Measurements from ENCODE around the gene PKNOX2.

The PKNOX2 gene

DNA sequence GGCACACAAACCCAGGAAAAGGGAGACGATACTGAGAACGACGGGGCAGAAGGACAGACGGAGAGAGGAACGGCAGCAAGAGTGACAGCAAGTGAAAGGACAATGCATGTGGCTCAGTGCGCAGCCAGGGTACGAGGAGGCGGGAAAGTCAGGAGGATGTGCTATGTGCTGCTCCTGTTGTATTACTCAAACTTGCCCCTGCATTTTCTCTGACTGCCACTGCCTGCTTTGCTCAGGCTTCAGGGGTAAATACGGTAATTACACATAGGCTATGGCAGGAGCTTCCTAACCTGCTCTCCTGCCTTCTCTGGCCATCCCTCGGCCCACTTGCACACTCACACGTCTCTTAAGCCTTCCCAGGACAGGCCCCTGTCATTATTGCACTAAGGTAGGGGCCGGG, 236.7 kb downstream of the PKNOX2 start:
- no peak for TF ChIP-seq SIN3A (IDR thresholded peaks at IDR 0.05; ENCODE audit: borderline replicate concordance, insufficient read depth, low read length)
- TF ChIP-seq FOXP2 (optimal IDR thresholded peaks at IDR 0.05; ENCODE audit: borderline replicate concordance, extremely low read depth, extremely low read length, insufficient read depth) = no peak
- TF ChIP-seq TAF1 (IDR thresholded peaks at IDR 0.05; ENCODE audit: borderline replicate concordance, insufficient read depth, low read length) = no peak
- TF ChIP-seq POLR2AphosphoS5 (IDR thresholded peaks at IDR 0.05; ENCODE audit: low read depth, low read length) = no peak
- no peak for TF ChIP-seq REST (IDR thresholded peaks at IDR 0.05; ENCODE audit: insufficient read depth in 1 of 2, low read depth in 2 of 2, low read length in 2 of 2)

DNA sequence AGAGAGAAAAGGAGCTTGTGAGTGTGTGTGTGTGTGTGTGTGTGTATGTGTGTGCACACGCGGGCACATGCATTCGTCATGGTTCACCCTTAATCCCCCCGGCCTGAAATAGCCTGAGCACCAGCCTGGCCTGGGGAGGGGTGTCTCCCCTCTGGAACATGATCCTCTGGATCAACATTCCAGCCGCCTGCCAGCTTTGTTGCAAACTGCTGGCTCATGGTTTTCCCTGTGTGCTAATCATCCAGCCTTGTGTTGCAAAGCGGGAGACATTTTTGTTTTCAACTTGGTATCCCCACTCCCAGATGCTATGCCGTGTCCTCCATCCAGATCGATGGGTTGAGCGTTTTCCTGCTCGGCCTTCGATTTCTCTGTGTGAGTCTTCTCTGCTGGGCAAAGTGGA, 237.2 kb downstream of the PKNOX2 start:
- no peak for TF ChIP-seq FOXP2 (optimal IDR thresholded peaks at IDR 0.05; ENCODE audit: borderline replicate concordance, extremely low read depth, extremely low read length, insufficient read depth)

- TF ChIP-seq SIN3A (IDR thresholded peaks at IDR 0.05; ENCODE audit: borderline replicate concordance, insufficient read depth, low read length) (no peak), TAF1 (IDR thresholded peaks at IDR 0.05; ENCODE audit: borderline replicate concordance, insufficient read depth, low read length) (no peak), REST (IDR thresholded peaks at IDR 0.05; ENCODE audit: insufficient read depth in 1 of 2, low read depth in 2 of 2, low read length in 2 of 2) (no peak), FOXP2 (optimal IDR thresholded peaks at IDR 0.05; ENCODE audit: borderline replicate concordance, extremely low read depth, extremely low read length, insufficient read depth) (no peak), POLR2AphosphoS5 (IDR thresholded peaks at IDR 0.05; ENCODE audit: low read depth, low read length) (no peak)
Measured at GRCh38 chr11:125402435-125402834, 237.9 kb downstream of the PKNOX2 start.

DNA sequence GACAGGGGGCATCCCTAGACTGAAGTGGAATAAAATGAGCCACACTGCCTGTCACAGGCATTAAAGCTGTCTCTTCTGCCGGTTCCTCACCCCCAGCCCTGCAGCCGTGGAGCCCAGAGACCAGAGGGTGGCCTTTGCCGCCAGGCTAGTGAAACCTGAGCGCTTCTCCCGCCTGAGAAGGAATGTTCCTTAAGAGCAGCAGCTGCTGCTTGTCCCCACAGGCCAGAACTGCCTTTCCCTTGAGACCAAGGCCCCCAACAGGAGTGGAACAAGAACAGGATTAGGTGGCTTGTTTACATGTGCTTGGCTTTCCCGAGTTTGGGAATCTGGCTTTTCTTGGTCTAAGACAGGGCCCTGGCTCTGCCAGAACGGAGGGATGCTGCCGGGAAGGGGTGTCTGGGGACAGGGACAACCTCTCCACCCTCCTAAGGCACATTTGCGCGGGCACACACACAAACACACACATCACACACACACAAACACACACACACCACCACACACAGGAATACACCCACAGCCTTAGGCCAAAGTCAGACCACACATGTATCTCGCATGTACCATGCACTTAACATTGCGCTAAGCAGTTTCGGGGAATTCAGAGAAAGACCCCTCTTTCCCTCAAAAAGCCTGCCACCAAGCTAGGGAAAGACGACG, 239.7 kb downstream of the PKNOX2 start:
- TF ChIP-seq FOXP2 (optimal IDR thresholded peaks at IDR 0.05; ENCODE audit: borderline replicate concordance, extremely low read depth, extremely low read length, insufficient read depth) (no peak), POLR2AphosphoS5 (IDR thresholded peaks at IDR 0.05; ENCODE audit: low read depth, low read length) (no peak), TAF1 (IDR thresholded peaks at IDR 0.05; ENCODE audit: borderline replicate concordance, insufficient read depth, low read length) (no peak), REST (IDR thresholded peaks at IDR 0.05; ENCODE audit: insufficient read depth in 1 of 2, low read depth in 2 of 2, low read length in 2 of 2) (no peak), SIN3A (IDR thresholded peaks at IDR 0.05; ENCODE audit: borderline replicate concordance, insufficient read depth, low read length) (no peak)

GRCh38 chr11:125404811-125405790, 240.6 kb downstream of the PKNOX2 start:
- TF ChIP-seq TAF1 (IDR thresholded peaks at IDR 0.05; ENCODE audit: borderline replicate concordance, insufficient read depth, low read length) (no peak), FOXP2 (optimal IDR thresholded peaks at IDR 0.05; ENCODE audit: borderline replicate concordance, extremely low read depth, extremely low read length, insufficient read depth) (peak; percentile 45), SIN3A (IDR thresholded peaks at IDR 0.05; ENCODE audit: borderline replicate concordance, insufficient read depth, low read length) (no peak), REST (IDR thresholded peaks at IDR 0.05; ENCODE audit: insufficient read depth in 1 of 2, low read depth in 2 of 2, low read length in 2 of 2) (no peak), POLR2AphosphoS5 (IDR thresholded peaks at IDR 0.05; ENCODE audit: low read depth, low read length) (no peak)
